Smooth muscle cell (in vitro differentiated cells): Measurements from ENCODE around the gene CELF3. TPM values are rescaled to one million over a fixed set of nuclear protein-coding genes. Genes with fewer than 3 reads are reported as not detected.

Source experiments
- DNase-seq: peaks from one replicate; lab custom pipeline; 2025; ENCODE audit not compliant: unreplicated experiment; lab: John Stamatoyannopoulos, UW
- H2AFZ ChIP-seq: fragments of 200-600 bp; sonication (generic); 2 replicates; pipeline ENCODE4 v1.6.0; 2016; ENCODE audit warnings: antibody characterized with exemption, low read depth, mild to moderate bottlenecking
- H3F3A ChIP-seq: fragments of 200-600 bp; sonication (generic); 2 replicates; pipeline ENCODE4 v1.6.0; 2017; ENCODE audit warnings: antibody characterized with exemption, low read depth
- H3K27ac ChIP-seq: fragments of 200-600 bp; sonication (generic); 2 replicates; pipeline ENCODE4 v1.5.1; 2016; ENCODE audit warnings: low read depth, mild to moderate bottlenecking
- H3K27me3 ChIP-seq: fragments of 200-600 bp; sonication (generic); 2 replicates; pipeline ENCODE4 v1.6.1; 2016; ENCODE audit warnings: low read depth, mild to moderate bottlenecking
- H3K36me3 ChIP-seq: fragments of 200-600 bp; sonication (generic); 2 replicates; pipeline ENCODE4 v1.5.1; 2016; ENCODE audit warnings: low read depth
- H3K4me1 ChIP-seq: fragments of 200-600 bp; sonication (generic); 2 replicates; pipeline ENCODE4 v1.5.1; 2016; ENCODE audit warnings: low read depth
- H3K4me2 ChIP-seq: fragments of 200-600 bp; sonication (generic); 2 replicates; pipeline ENCODE4 v1.6.0; 2016; ENCODE audit warnings: mild to moderate bottlenecking
- H3K4me3 ChIP-seq: fragments of 200-600 bp; sonication (generic); 2 replicates; pipeline ENCODE4 v1.5.1; 2016; ENCODE audit warnings: mild to moderate bottlenecking
- H3K79me2 ChIP-seq: fragments of 200-600 bp; sonication (generic); 2 replicates; pipeline ENCODE4 v1.6.0; 2016; ENCODE audit warnings: low read depth, mild to moderate bottlenecking
- H3K9ac ChIP-seq: fragments of 200-600 bp; sonication (generic); 2 replicates; pipeline ENCODE4 v1.6.0; 2016; ENCODE audit warnings: low read depth
- H3K9me3 ChIP-seq: fragments of 200-600 bp; sonication (generic); replicated peaks from 2 replicates; pipeline ENCODE4 v1.5.1; 2016; ENCODE audit warnings: low read depth
- H4K20me1 ChIP-seq: fragments of 200-600 bp; sonication (generic); 2 replicates; pipeline ENCODE4 v1.6.0; 2016; ENCODE audit warnings: low read depth
- WGBS: methylation state at CpG from one replicate; pipeline ENCODE4 v1.1.7; 2016; ENCODE audit warnings: low lambda C conversion rate; 5-methylcytosine and 5-hydroxymethylcytosine counted together
- polyA plus RNA-seq: library from polyadenylated mRNA; unstranded; fragments of >200 nt; fragmentation: Nextera tagmentation; extraction: Ambion mirVana; gene quantifications from 2 replicates; pipeline ENCODE4 v1.2.1, GENCODE V29; 2016
- total RNA-seq: library from RNA; depleted of rRNA; stranded (reverse); fragments of >200 nt; gene quantifications from 2 replicates; pipeline ENCODE4 v1.2.3, GENCODE V29; 2014
- TF ChIP-seq, protein P1 (sequence below): fragments of 200-600 bp; sonication (generic); IDR thresholded peaks from 2 replicates; pipeline ENCODE4 v1.5.1; 2017; ENCODE audit warnings: borderline replicate concordance, mild to moderate bottlenecking, antibody characterized with exemption; ENCODE audit not compliant: insufficient read depth, poor library complexity, severe bottlenecking

The CELF3 gene
- total and polyA plus RNA-seq, 2 experiments from 2014 or later = not detected

DNA sequence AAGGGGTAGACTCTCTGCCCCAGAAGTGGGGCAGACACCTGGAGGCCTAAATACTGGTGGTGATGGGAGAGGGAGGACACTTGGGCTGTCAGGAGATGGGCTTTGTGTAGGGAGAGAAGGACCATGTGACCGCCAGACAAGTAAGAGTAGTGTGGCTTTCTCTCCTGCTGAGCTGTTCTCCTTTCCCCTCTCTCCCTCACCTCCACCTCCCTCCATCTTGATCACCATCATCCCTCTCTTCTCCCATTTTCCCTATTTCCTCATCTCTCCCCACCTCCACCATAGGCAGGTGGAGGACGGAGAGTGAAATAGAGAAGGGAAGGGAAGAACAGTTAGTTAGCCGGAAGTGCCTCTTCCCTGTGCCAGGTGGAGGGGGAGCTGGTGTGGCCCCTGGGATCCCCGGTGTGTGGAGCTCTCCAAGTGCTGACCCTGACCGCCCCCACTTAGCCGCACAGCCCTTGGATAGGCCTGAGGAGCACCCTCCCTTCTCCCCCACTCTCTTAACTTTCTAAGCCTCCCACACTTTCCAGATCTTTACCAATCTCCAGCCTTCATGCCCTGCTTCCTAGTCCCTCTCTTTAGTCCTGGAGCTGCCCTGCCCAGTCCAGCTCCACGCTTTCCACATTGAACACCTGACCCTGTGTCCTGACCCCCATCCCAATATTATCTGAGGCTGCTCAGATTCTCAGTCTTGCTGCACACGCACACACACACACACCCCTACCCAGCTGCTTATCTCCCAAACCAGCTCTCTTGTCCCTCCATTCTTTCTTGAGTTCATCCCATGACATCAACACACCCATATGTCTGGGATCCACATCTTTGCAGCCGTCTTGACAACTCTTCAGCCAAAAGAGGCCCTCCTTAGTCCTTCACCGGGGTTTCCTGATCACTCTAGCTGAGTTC is 1.5 kb downstream of the CELF3 start:
- 85% methylated on average over 10 of the region's 10 CpGs for WGBS
- H3K27ac ChIP-seq = no peak overlapping the region
- no peaks in the 10 kb centered on the region for H3K9me3 ChIP-seq
- TF ChIP-seq, protein P1, sequence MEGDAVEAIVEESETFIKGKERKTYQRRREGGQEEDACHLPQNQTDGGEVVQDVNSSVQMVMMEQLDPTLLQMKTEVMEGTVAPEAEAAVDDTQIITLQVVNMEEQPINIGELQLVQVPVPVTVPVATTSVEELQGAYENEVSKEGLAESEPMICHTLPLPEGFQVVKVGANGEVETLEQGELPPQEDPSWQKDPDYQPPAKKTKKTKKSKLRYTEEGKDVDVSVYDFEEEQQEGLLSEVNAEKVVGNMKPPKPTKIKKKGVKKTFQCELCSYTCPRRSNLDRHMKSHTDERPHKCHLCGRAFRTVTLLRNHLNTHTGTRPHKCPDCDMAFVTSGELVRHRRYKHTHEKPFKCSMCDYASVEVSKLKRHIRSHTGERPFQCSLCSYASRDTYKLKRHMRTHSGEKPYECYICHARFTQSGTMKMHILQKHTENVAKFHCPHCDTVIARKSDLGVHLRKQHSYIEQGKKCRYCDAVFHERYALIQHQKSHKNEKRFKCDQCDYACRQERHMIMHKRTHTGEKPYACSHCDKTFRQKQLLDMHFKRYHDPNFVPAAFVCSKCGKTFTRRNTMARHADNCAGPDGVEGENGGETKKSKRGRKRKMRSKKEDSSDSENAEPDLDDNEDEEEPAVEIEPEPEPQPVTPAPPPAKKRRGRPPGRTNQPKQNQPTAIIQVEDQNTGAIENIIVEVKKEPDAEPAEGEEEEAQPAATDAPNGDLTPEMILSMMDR = no peak
- H3K4me1 ChIP-seq = peaks cover 7% of the 10 kb centered on the region
- H3K36me3 ChIP-seq = no peaks in the 10 kb centered on the region
- H2AFZ ChIP-seq = no peak overlapping the region
- no peaks in the 10 kb centered on the region for H3F3A ChIP-seq
- H3K79me2 ChIP-seq = no peaks in the 10 kb centered on the region
- no peak overlapping the region for H3K9ac ChIP-seq
- no peak overlapping the region for H3K4me2 ChIP-seq
- peaks cover 48% of the 10 kb centered on the region for H3K27me3 ChIP-seq
- no peak overlapping the region for H3K4me3 ChIP-seq
- no peaks in the 10 kb centered on the region for H4K20me1 ChIP-seq
- DNase-seq = no peak

DNA sequence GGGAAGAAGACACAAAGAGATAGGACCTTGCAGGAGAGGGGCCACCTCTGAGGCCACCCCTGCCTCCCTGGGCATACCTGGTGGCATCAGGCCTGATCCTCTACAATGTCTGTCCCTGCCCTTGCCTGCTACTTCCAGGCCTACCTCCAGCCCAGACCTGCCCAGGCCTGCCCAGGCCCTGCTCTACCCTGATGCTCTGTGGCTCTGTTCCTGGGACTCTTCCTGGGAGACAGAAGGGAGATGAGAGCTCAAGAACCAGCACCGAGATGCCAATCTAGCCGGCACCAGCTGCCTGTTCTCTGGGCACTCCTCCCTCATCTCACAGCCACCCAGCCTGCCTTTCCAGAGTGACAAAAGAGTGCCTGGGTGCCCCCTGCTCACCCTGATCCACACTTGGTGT is 2.7 kb downstream of the CELF3 start:
- Histone ChIP-seq H3K9me3 (no peaks in the 10 kb centered on the region), H3K36me3 (no peaks in the 10 kb centered on the region), H3F3A (no peaks in the 10 kb centered on the region), H3K4me2 (no peak overlapping the region), H3K4me1 (peaks cover 7% of the 10 kb centered on the region), H3K4me3 (no peak overlapping the region), H3K79me2 (no peaks in the 10 kb centered on the region), H2AFZ (no peak overlapping the region), H3K27me3 (peaks cover 36% of the 10 kb centered on the region), H3K9ac (no peak overlapping the region), H4K20me1 (no peaks in the 10 kb centered on the region), H3K27ac (no peak overlapping the region)
- WGBS = 85% methylated on average over 2 of the region's 2 CpGs
- DNase-seq = no peak
- TF ChIP-seq, protein P1 = no peak

DNA sequence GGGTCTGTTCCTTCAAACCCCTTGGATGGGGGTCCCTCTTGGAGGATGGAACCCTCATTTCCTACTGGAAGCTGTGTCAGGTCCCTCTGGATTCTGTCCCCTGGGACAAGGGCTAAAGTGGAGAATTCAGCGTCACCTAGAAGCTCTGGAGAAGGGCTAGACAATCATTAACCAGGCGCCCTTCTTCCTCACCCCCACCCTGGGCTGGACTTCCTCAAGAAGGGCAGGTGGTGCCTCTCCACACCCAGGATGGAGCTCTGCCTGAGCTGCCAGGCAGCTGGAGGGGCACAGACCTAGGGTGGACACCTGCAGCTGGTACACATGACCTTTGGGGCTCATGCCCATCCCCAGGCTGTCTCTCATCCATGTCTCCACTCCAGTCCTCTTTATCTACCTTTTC is 3.6 kb downstream of the CELF3 start:
- Histone ChIP-seq H3K9me3 (no peaks in the 10 kb centered on the region), H3K4me3 (no peak overlapping the region), H3K79me2 (no peaks in the 10 kb centered on the region), H3K36me3 (no peaks in the 10 kb centered on the region), H3K4me1 (peaks cover 7% of the 10 kb centered on the region), H4K20me1 (no peaks in the 10 kb centered on the region), H3K27me3 (peaks cover 31% of the 10 kb centered on the region), H3F3A (no peaks in the 10 kb centered on the region), H2AFZ (no peak overlapping the region), H3K9ac (no peak overlapping the region), H3K27ac (no peak overlapping the region), H3K4me2 (no peak overlapping the region)
- TF ChIP-seq, protein P1 = no peak
- 85% methylated on average over 2 of the region's 2 CpGs for WGBS
- no peak for DNase-seq

DNA sequence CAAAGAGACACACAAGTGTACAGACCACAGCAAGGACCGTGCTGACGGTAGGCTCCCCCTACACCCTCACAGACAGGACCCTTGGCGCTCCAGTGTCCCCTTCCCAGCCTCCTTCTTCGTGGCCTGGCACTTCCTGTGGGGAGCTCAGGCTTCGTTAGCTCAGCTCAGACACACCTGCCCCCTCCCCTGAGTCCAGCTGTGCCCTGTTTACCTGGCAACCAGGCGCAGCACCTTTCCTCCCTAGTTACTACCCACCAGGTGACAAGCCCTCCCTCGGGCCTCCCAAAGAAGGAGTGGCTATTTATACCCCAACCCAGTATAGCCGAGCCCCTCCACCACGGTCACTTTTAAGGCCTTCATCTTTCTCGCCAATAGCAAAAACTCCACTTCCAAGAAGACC is 4.7 kb downstream of the CELF3 start:
- no peak overlapping the region for H3K9ac ChIP-seq
- H3K4me1 ChIP-seq = peaks cover 7% of the 10 kb centered on the region
- no peak overlapping the region for H2AFZ ChIP-seq
- H3K79me2 ChIP-seq = no peaks in the 10 kb centered on the region
- TF ChIP-seq, protein P1 = no peak
- no peaks in the 10 kb centered on the region for H3K9me3 ChIP-seq
- no peaks in the 10 kb centered on the region for H3F3A ChIP-seq
- H3K36me3 ChIP-seq = no peaks in the 10 kb centered on the region
- 75% methylated on average over 10 of the region's 10 CpGs for WGBS
- H3K27me3 ChIP-seq = peaks cover 22% of the 10 kb centered on the region
- H4K20me1 ChIP-seq = no peaks in the 10 kb centered on the region
- no peak overlapping the region for H3K4me2 ChIP-seq
- H3K4me3 ChIP-seq = no peak overlapping the region
- H3K27ac ChIP-seq = no peak overlapping the region
- no peak for DNase-seq
